ENCODE data around the gene SPOCK1. TPM values are rescaled to one million over a fixed set of nuclear protein-coding genes. Genes with fewer than 3 reads are reported as not detected.

Gene SPOCK1
- total and polyA plus RNA-seq, 7 donors: 4.2 to 52.7 (median 16.0) TPM

GRCh38 chr5:137438932-137439331 lies 60.2 kb downstream of the SPOCK1 start:
- no peak for TF ChIP-seq CTCF (IDR thresholded peaks at IDR 0.05)
- H3K4me1 ChIP-seq: no peaks in the 10 kb centered on the region
- intact Hi-C loops (cut with DNase I): no loop called here
- no peaks in the 10 kb centered on the region for H3K9me3 ChIP-seq
- H3K27me3 ChIP-seq (ENCODE audit: insufficient read depth in 3 of 3, low read length in 2 of 3): no peaks in the 10 kb centered on the region
- H3K36me3 ChIP-seq (ENCODE audit: insufficient read depth in 1 of 2, low read depth in 1 of 2): no peaks in the 10 kb centered on the region
- no peak for DNase-seq
- no peak overlapping the region for H3K4me3 ChIP-seq
- no peak for ATAC-seq
- 76 to 88% (median 88%) methylated on average over 2 of the region's 2 CpGs for WGBS, 3 donors
- no peak overlapping the region for H3K27ac ChIP-seq

GRCh38 chr5:137437774-137438173 lies 61.4 kb downstream of the SPOCK1 start:
- Histone ChIP-seq H3K27ac (no peak overlapping the region), H3K9me3 (no peaks in the 10 kb centered on the region), H3K4me1 (no peaks in the 10 kb centered on the region), H3K27me3 (ENCODE audit: insufficient read depth in 3 of 3, low read length in 2 of 3) (no peaks in the 10 kb centered on the region), H3K36me3 (ENCODE audit: insufficient read depth in 1 of 2, low read depth in 1 of 2) (no peaks in the 10 kb centered on the region), H3K4me3 (no peak overlapping the region)
- ATAC-seq (no peak), DNase-seq (no peak)
- WGBS, 3 donors: 65 to 70% (median 68%) methylated on average over 1 of the region's 1 CpG
- no peak for TF ChIP-seq CTCF (IDR thresholded peaks at IDR 0.05)
- intact Hi-C loops (cut with DNase I): no loop called here

GRCh38 chr5:137433539-137433938 lies 65.6 kb downstream of the SPOCK1 start:
- no peak for DNase-seq
- intact Hi-C loops (cut with DNase I): no loop called here
- Histone ChIP-seq H3K4me3 (no peak overlapping the region), H3K27me3 (ENCODE audit: insufficient read depth in 3 of 3, low read length in 2 of 3) (no peaks in the 10 kb centered on the region), H3K4me1 (no peaks in the 10 kb centered on the region), H3K27ac (no peak overlapping the region), H3K9me3 (peaks cover 5% of the 10 kb centered on the region), H3K36me3 (ENCODE audit: insufficient read depth in 1 of 2, low read depth in 1 of 2) (no peaks in the 10 kb centered on the region)
- no peak for TF ChIP-seq CTCF (IDR thresholded peaks at IDR 0.05)
- no peak for ATAC-seq
- 73 to 97% (median 82%) methylated on average over 2 of the region's 2 CpGs for WGBS, 3 donors

GRCh38 chr5:137432376-137432775 lies 66.8 kb downstream of the SPOCK1 start:
- ATAC-seq (no peak), DNase-seq (no peak)
- Histone ChIP-seq H3K27ac (no peak overlapping the region), H3K36me3 (ENCODE audit: insufficient read depth in 1 of 2, low read depth in 1 of 2) (no peaks in the 10 kb centered on the region), H3K4me3 (no peak overlapping the region), H3K4me1 (no peaks in the 10 kb centered on the region), H3K27me3 (ENCODE audit: insufficient read depth in 3 of 3, low read length in 2 of 3) (no peaks in the 10 kb centered on the region), H3K9me3 (peaks cover 5% of the 10 kb centered on the region)
- intact Hi-C loops (cut with DNase I): no loop called here
- WGBS, 3 donors: 40 to 47% (median 46%) methylated on average over 2 of the region's 2 CpGs
- no peak for TF ChIP-seq CTCF (IDR thresholded peaks at IDR 0.05)

- no peak for DNase-seq
- H3K27me3 ChIP-seq (ENCODE audit: insufficient read depth in 3 of 3, low read length in 2 of 3): no peaks in the 10 kb centered on the region
- H3K27ac ChIP-seq: no peak overlapping the region
- intact Hi-C loops (cut with DNase I): no loop called here
- H3K9me3 ChIP-seq: peaks cover 5% of the 10 kb centered on the region
- H3K4me1 ChIP-seq: no peaks in the 10 kb centered on the region
- H3K36me3 ChIP-seq (ENCODE audit: insufficient read depth in 1 of 2, low read depth in 1 of 2): no peaks in the 10 kb centered on the region
- no peak for ATAC-seq
- no peak overlapping the region for H3K4me3 ChIP-seq
- no peak for TF ChIP-seq CTCF (IDR thresholded peaks at IDR 0.05)
- WGBS, 3 donors: 32 to 35% (median 35%) methylated on average over 2 of the region's 2 CpGs
Observed at GRCh38 chr5:137431051-137431450, 68.1 kb downstream of the SPOCK1 start.
